ENCODE measurements around the gene RSPH6A. TPM values are rescaled to one million over a fixed set of nuclear protein-coding genes. Genes with fewer than 3 reads are reported as not detected.
"Not testable (repeated sequence)": the region's sequence is repeated elsewhere in the genome, so short reads cannot be mapped to it uniquely, and the experiment has no call there.

The RSPH6A gene
- total RNA-seq, 4 donors from 2014 or later: 0.24 TPM; not detected in 3

DNA sequence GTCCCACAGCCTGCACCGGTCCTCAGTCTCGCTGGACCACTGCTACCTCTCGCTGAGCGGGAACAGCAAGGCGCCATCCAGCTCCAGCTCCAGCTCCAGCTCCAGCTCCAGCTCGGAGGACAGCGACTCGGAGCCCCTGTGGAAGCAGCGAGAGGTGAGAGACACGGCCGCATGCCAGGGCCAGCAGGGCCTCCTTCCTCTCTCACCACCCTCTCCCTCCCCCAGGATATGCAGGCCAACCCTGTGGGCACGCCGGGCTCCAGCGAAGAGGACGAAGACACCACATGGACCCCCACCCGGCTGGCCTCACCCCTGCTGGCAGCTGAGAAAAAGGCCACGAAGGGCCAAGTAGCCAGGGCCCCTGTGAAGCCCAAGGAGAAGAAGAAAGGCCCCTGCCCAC lies 53.4 kb downstream of the RSPH6A start:
- TF ChIP-seq, protein P1, sequence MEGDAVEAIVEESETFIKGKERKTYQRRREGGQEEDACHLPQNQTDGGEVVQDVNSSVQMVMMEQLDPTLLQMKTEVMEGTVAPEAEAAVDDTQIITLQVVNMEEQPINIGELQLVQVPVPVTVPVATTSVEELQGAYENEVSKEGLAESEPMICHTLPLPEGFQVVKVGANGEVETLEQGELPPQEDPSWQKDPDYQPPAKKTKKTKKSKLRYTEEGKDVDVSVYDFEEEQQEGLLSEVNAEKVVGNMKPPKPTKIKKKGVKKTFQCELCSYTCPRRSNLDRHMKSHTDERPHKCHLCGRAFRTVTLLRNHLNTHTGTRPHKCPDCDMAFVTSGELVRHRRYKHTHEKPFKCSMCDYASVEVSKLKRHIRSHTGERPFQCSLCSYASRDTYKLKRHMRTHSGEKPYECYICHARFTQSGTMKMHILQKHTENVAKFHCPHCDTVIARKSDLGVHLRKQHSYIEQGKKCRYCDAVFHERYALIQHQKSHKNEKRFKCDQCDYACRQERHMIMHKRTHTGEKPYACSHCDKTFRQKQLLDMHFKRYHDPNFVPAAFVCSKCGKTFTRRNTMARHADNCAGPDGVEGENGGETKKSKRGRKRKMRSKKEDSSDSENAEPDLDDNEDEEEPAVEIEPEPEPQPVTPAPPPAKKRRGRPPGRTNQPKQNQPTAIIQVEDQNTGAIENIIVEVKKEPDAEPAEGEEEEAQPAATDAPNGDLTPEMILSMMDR (IDR thresholded peaks at IDR 0.05): no peak
- ATAC-seq (ENCODE audit: low FRiP score) (no peak), DNase-seq (ENCODE audit: low spot score) (no peak)

DNA sequence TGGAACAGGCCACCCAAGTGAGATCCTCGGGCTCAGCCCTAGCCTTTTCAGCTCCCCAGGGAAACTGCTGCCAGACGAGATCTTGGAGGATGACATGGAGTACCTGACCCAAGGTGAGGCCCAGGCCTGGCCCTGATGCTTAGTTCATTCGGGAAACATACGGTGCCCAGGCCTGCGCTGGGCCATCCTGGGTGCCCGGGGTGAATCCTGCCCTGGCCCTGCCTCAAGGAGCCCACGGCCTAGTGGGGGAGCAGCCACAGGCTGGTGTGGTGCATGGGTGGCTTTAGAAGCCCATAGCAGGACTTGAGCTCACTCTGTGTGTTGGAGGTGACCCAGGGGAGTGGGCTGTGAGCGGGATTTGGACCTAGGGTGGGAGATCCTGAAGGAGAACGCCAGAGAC lies 56.2 kb downstream of the RSPH6A start:
- no peak for DNase-seq (ENCODE audit: low spot score)
- no peak for ATAC-seq (ENCODE audit: low FRiP score)
- TF ChIP-seq, protein P1 (IDR thresholded peaks at IDR 0.05): no peak

DNA sequence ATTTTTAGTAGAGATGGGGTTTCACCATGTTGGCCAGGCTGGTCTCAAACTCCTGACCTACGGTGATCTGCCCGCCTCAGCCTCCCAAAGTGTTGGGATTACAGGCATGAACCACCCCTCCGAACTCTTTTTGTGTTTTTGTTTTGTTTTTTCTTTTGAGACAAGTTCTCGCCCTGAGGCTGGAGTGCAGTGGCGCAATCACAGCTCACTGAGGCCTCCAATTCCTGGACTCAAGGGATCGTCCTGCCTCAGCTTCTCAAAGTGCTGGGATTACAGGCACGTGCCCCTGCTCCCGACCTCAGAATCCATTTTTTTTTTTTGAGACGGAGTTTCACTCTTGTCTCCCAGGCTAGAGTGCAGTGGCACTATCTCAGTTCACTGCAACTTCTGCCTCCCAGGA lies 57.4 kb downstream of the RSPH6A start:
- TF ChIP-seq, protein P1 (IDR thresholded peaks at IDR 0.05): no peak
- DNase-seq (ENCODE audit: low spot score) (no peak), ATAC-seq (ENCODE audit: low FRiP score) (no peak)

DNA sequence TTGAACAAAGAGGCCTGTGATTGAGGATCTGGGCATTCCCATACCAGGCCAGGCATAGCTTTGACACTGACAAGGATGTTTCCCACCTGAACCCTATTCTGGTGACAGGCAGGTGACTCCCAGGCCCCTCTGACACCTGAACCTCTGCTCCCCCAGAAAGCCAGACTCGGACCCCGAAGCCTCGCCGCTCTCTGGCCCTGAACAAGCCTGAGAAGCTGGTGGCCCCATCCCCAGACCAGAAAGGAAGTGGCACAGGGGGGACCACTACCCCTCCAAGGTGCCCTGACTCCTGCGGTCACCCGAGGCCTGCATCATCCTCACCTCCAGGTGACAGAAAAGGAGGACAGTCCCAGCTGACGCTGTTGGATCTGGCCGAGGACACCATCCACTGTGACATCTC lies 60.8 kb downstream of the RSPH6A start:
- DNase-seq (ENCODE audit: low spot score) (no peak), ATAC-seq (ENCODE audit: low FRiP score) (no peak)
- TF ChIP-seq, protein P1 (IDR thresholded peaks at IDR 0.05): no peak

DNA sequence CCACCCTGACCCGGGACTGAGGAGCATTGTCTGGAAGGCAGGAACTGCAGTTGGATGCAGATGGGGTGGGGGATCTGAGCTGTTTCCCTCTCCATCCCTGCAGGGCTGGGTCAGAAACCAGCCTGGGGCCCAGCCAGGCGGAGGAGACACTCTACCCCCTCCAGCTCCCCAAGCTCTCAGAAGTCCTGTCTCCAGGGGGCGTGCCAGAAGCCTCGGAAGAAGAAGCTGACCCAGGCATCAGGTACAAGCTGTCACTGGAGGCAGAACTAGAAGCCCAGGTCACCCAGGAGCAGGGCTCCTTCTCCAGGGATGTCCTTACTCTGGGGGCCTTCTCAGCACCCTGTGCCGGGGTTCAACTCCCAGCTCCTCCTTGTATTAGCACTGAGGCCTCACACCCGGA lies 61.6 kb downstream of the RSPH6A start:
- ATAC-seq (ENCODE audit: low FRiP score): no peak
- no peak for DNase-seq (ENCODE audit: low spot score)
- TF ChIP-seq, protein P1 (IDR thresholded peaks at IDR 0.05): no peak

DNA sequence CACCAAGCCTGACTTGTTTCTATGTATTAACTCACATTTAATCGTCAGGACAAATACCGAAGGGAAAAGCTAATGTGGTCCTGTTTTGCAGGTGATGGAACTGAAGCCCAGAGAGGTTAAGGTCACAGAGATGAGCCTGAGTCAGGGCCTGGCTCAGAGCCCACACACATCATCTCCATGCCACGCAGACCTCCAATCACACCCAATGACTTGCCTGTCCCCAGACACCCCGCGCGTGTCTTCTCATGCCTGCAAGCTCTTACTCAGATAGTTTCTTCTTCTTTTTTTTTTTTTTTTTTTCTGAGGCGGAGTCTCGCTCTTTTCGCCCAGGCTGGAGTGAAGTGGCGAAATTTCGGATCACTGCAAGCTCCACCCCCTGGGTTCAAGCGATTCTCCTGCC lies 62.5 kb downstream of the RSPH6A start:
- TF ChIP-seq, protein P1 (IDR thresholded peaks at IDR 0.05): no peak
- ATAC-seq (ENCODE audit: low FRiP score) (no peak), DNase-seq (ENCODE audit: low spot score) (no peak)

DNA sequence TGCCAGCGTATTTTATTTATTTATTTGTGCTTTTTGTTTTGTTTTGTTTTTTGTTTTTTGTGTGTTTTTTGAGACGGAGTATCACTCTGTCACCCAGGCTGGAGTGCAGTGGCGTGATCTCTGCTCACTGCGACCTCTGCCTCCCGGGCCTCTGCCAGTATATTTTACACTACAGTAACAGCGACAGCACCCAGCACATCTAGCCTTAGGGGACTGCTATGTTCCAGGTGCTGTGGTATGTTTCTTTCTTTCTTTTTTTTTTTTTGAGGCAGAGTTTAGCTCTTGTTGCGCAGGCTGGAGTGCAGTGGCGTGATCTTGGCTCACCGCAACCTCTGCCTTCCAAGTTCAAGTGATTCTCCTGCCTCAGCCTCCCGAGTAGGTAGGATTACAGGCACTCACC lies 63.6 kb downstream of the RSPH6A start:
- not testable (repeated sequence) for DNase-seq (ENCODE audit: low spot score); ATAC-seq (ENCODE audit: low FRiP score)

DNA sequence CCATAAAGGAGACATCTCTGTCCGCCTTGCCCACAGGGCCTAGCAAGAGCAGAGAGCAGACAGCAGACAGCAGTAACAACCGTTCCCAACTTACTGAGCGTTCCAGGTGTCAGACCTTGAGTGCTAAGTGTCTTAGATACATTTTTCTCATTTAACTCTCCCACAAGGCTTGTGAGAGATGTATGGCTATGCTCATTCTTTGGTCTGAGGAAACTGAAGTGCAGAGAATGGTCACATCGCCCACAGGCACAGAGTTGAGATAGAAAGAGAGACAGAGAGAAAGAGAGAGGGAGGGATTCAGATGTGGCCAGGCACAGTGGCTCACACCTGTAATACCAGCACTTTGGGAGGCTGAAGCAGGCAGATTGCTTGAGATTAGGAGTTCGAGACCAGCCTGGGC lies 67.6 kb downstream of the RSPH6A start:
- DNase-seq (ENCODE audit: low spot score): no peak
- no peak for ATAC-seq (ENCODE audit: low FRiP score)
- TF ChIP-seq, protein P1 (IDR thresholded peaks at IDR 0.05): no peak
